Measurements from ENCODE around the gene MYO10. TPM values are rescaled to one million over a fixed set of nuclear protein-coding genes. Genes with fewer than 3 reads are reported as not detected.

Gene MYO10
- total RNA-seq, 1 donor from 2014 or later: 23.1 TPM

GRCh38 chr5:16980983-16981382 lies 44.9 kb upstream of the MYO10 start:
- no peak overlapping the region for H3K27ac Mint-ChIP-seq (ENCODE audit: unreplicated experiment)
- no peaks in the 10 kb centered on the region for H3K9me3 Mint-ChIP-seq (ENCODE audit: unreplicated experiment)
- TF ChIP-seq CTCF (IDR thresholded peaks at IDR 0.05; ENCODE audit: partially characterized antibody, unreplicated experiment): no peak
- H3K4me3 Mint-ChIP-seq (ENCODE audit: unreplicated experiment): no peak overlapping the region
- no peak for DNase-seq
- peaks cover 10% of the 10 kb centered on the region for H3K36me3 Mint-ChIP-seq (ENCODE audit: unreplicated experiment)
- no peaks in the 10 kb centered on the region for H3K27me3 Mint-ChIP-seq (ENCODE audit: unreplicated experiment)
- H3K4me1 Mint-ChIP-seq (ENCODE audit: low read depth, unreplicated experiment): no peaks in the 10 kb centered on the region

- H3K4me1 Mint-ChIP-seq (ENCODE audit: low read depth, unreplicated experiment): no peaks in the 10 kb centered on the region
- H3K4me3 Mint-ChIP-seq (ENCODE audit: unreplicated experiment): no peak overlapping the region
- H3K9me3 Mint-ChIP-seq (ENCODE audit: unreplicated experiment): peaks cover 1% of the 10 kb centered on the region
- peaks cover 10% of the 10 kb centered on the region for H3K36me3 Mint-ChIP-seq (ENCODE audit: unreplicated experiment)
- DNase-seq: no peak
- TF ChIP-seq CTCF (IDR thresholded peaks at IDR 0.05; ENCODE audit: partially characterized antibody, unreplicated experiment): no peak
- no peak overlapping the region for H3K27ac Mint-ChIP-seq (ENCODE audit: unreplicated experiment)
- H3K27me3 Mint-ChIP-seq (ENCODE audit: unreplicated experiment): no peaks in the 10 kb centered on the region
Observed at GRCh38 chr5:16978296-16978695, 42.2 kb upstream of the MYO10 start.

GRCh38 chr5:16976625-16977008 lies 40.5 kb upstream of the MYO10 start:
- Mint-ChIP-seq H3K36me3 (ENCODE audit: unreplicated experiment) (peaks cover 10% of the 10 kb centered on the region), H3K4me1 (ENCODE audit: low read depth, unreplicated experiment) (no peaks in the 10 kb centered on the region), H3K27me3 (ENCODE audit: unreplicated experiment) (no peaks in the 10 kb centered on the region), H3K9me3 (ENCODE audit: unreplicated experiment) (peaks cover 1% of the 10 kb centered on the region), H3K27ac (ENCODE audit: unreplicated experiment) (no peak overlapping the region), H3K4me3 (ENCODE audit: unreplicated experiment) (no peak overlapping the region)
- TF ChIP-seq CTCF (IDR thresholded peaks at IDR 0.05; ENCODE audit: partially characterized antibody, unreplicated experiment): no peak
- no peak for DNase-seq

- Mint-ChIP-seq H3K9me3 (ENCODE audit: unreplicated experiment) (peaks cover 1% of the 10 kb centered on the region), H3K36me3 (ENCODE audit: unreplicated experiment) (peaks cover 7% of the 10 kb centered on the region), H3K27me3 (ENCODE audit: unreplicated experiment) (no peaks in the 10 kb centered on the region), H3K27ac (ENCODE audit: unreplicated experiment) (no peak overlapping the region), H3K4me1 (ENCODE audit: low read depth, unreplicated experiment) (no peaks in the 10 kb centered on the region), H3K4me3 (ENCODE audit: unreplicated experiment) (no peak overlapping the region)
- TF ChIP-seq CTCF (IDR thresholded peaks at IDR 0.05; ENCODE audit: partially characterized antibody, unreplicated experiment): no peak
- DNase-seq: no peak
Observed at GRCh38 chr5:16975950-16976624, 40.0 kb upstream of the MYO10 start.

- Mint-ChIP-seq H3K27ac (ENCODE audit: unreplicated experiment) (no peak overlapping the region), H3K4me3 (ENCODE audit: unreplicated experiment) (no peak overlapping the region), H3K27me3 (ENCODE audit: unreplicated experiment) (no peaks in the 10 kb centered on the region), H3K36me3 (ENCODE audit: unreplicated experiment) (peaks cover 6% of the 10 kb centered on the region), H3K9me3 (ENCODE audit: unreplicated experiment) (peaks cover 1% of the 10 kb centered on the region), H3K4me1 (ENCODE audit: low read depth, unreplicated experiment) (no peaks in the 10 kb centered on the region)
- no peak for TF ChIP-seq CTCF (IDR thresholded peaks at IDR 0.05; ENCODE audit: partially characterized antibody, unreplicated experiment)
- DNase-seq: no peak
Observed at GRCh38 chr5:16974981-16975380, 38.9 kb upstream of the MYO10 start.

Data from glutamatergic neuron (in vitro differentiated cells).